GM12878 (cell line): ENCODE measurements around the gene CHRNA9. TPM values are rescaled to one million over a fixed set of nuclear protein-coding genes. Genes with fewer than 3 reads are reported as not detected.

ENCODE experiments used
- ATAC-seq: fragments of 200-7000 bp; cut with Tn5 transposase; 3 replicates; pipeline ENCODE4 v1.9.1; 2020; ENCODE audit warnings: mild to moderate bottlenecking, moderate library complexity
- BruUV-seq: library from RNA; stranded (reverse); fragments of 400-500 nt; replicated peaks from 2 replicates; lab custom pipeline; 2021; lab: Mats Ljungman, UMichigan
- CTCF ChIA-PET: fragments of 300-600 bp; sonication (Branson Sonifier 250); formaldehyde crosslinking; extraction: SDS; loops from one replicate; lab custom pipeline; 2021; ENCODE audit warnings: inconsistent platforms; lab: Yijun Ruan, JAX
- POLR2A ChIA-PET: fragments of 350-600 bp; formaldehyde crosslinking; extraction: SDS; loops from one replicate; lab custom pipeline; 2021; ENCODE audit warnings: inconsistent platforms; lab: Charles Lee
- RAD21 ChIA-PET: fragments of 300-600 bp; sonication (Branson Sonifier 250); formaldehyde crosslinking; loops from one replicate; lab custom pipeline; 2023; ENCODE audit warnings: antibody characterized with exemption; ENCODE audit not compliant: unreplicated experiment; lab: Charles Lee
- SMC1A ChIA-PET: fragments of 300-600 bp; sonication (Branson Sonifier 250); formaldehyde crosslinking; loops from one replicate; lab custom pipeline; 2023; ENCODE audit not compliant: unreplicated experiment, uncharacterized antibody; lab: Charles Lee
- DNase-seq: peaks from one replicate; pipeline ENCODE4 v3.0.0-alpha.2; 2011; ENCODE audit warnings: low read depth, low spot score
- FAIRE-seq: peaks from 3 replicates; lab custom pipeline; 2011; peaks lifted over from hg19 to GRCh38; lab: Jason Lieb, UNC
- H2AFZ ChIP-seq: 2 replicates; pipeline ENCODE4 v1.6.0; 2011; ENCODE audit warnings: low read depth, low read length, control low read depth; ENCODE audit not compliant: control insufficient read depth
- H3K27ac ChIP-seq: 2 replicates; pipeline ENCODE4 v1.5.1; 2011; ENCODE audit warnings: control low read depth; ENCODE audit not compliant: control insufficient read depth, insufficient read depth
- H3K27me3 ChIP-seq, 2 experiments: replicated peaks in 1 of 2; 2 replicates each; pipeline versions ENCODE4 v1.6.0 to v1.6.1; 2011; ENCODE audit warnings: low read length in 1 of 2; ENCODE audit not compliant: control insufficient read depth in 2 of 2, insufficient read depth in 2 of 2
- H3K36me3 ChIP-seq, 2 experiments: 2 replicates each; pipeline ENCODE4 v1.5.1; 2011; ENCODE audit warnings: low read length in 1 of 2; ENCODE audit not compliant: control insufficient read depth in 2 of 2, insufficient read depth in 2 of 2
- H3K4me1 ChIP-seq: 2 replicates; pipeline ENCODE4 v1.6.1; 2011; ENCODE audit warnings: mild to moderate bottlenecking, low read length, moderate library complexity, mixed read lengths; ENCODE audit not compliant: control insufficient read depth, insufficient read depth
- H3K4me2 ChIP-seq: 2 replicates; pipeline ENCODE4 v1.6.0; 2011; ENCODE audit warnings: control low read depth; ENCODE audit not compliant: control insufficient read depth, insufficient read depth
- H3K4me3 ChIP-seq: fragments of 200-600 bp; sonication (generic); 2 replicates; pipeline ENCODE4 v1.5.1; 2016
- H3K79me2 ChIP-seq: 2 replicates; pipeline ENCODE4 v1.6.0; 2011; ENCODE audit warnings: low read length; ENCODE audit not compliant: control insufficient read depth, insufficient read depth
- H3K9ac ChIP-seq: 2 replicates; pipeline ENCODE4 v1.8.0; 2011; ENCODE audit warnings: low read length, control low read depth, mixed read lengths; ENCODE audit not compliant: control insufficient read depth, insufficient read depth
- H3K9me3 ChIP-seq: replicated peaks from 3 replicates; pipeline ENCODE4 v1.5.1; 2011; ENCODE audit warnings: mild to moderate bottlenecking, low read length; ENCODE audit not compliant: control insufficient read depth, insufficient read depth
- H4K20me1 ChIP-seq: 2 replicates; pipeline ENCODE4 v1.6.0; 2011; ENCODE audit not compliant: control insufficient read depth, insufficient read depth
- CEBPB ChIP-seq, 2 experiments: fragments of 150-350 bp in 1 of 2; IDR thresholded peaks; 2 replicates each; pipeline ENCODE4 v1.6.1; 2012 to 2014; ENCODE audit warnings: low read depth in 2 of 2, low read length in 2 of 2, borderline replicate concordance in 1 of 2, inconsistent platforms in 1 of 2
- EP300 ChIP-seq, 2 experiments: fragments of 150-350 bp in 1 of 2; IDR thresholded peaks; 2 replicates each; pipeline ENCODE4 v1.6.1; 2011 to 2012; ENCODE audit warnings: low read depth in 2 of 2, low read length in 2 of 2, borderline replicate concordance in 1 of 2, improper control_type of control experiment in 1 of 2, inconsistent platforms in 1 of 2; ENCODE audit not compliant: control insufficient read depth in 1 of 2
- RAD21 ChIP-seq: IDR thresholded peaks from 2 replicates; pipeline ENCODE4 v1.6.1; 2011; ENCODE audit warnings: mild to moderate bottlenecking, low read depth, low read length, moderate library complexity; ENCODE audit not compliant: insufficient read depth
- WGBS: methylation state at CpG from one replicate; pipeline ENCODE4 v1.1.6; 2016; ENCODE audit warnings: low lambda C conversion rate; ENCODE audit not compliant: insufficient replicate concordance, insufficient coverage; ENCODE audit errors: missing lambda C conversion rate; 5-methylcytosine and 5-hydroxymethylcytosine counted together
- in situ Hi-C: fragments of 300-500 bp; cut with MboI; formaldehyde crosslinking; loops from 9 replicates; pipeline ENCODE4 v1.14.3; 2018; ENCODE audit warnings: mixed read lengths
- intact Hi-C: fragments of 100-400 bp; cut with micrococcal nuclease; formaldehyde crosslinking; loops from one replicate; pipeline ENCODE4 v1.14.2; 2022; ENCODE audit not compliant: unreplicated experiment
- polyA plus RNA-seq, 11 experiments: library from polyadenylated mRNA; depleted of rRNA in 4 of 11; unstranded in 6 of 11; stranded (reverse) in 5 of 11; fragments of >200 nt; fragmentation: Nextera tagmentation in 4 of 11; fragmentation: Illumina TruSeq in 1 of 11; extraction: Ambion mirVana in 4 of 11; extraction: Trizol in 1 of 11; gene quantifications; 1 replicate in 1 of 11; 2 replicates in 10 of 11; pipeline versions ENCODE4 v1.2.1 to v1.2.3, GENCODE V29; 2011 to 2016; ENCODE audit warnings: inconsistent platforms in 2 of 11, missing spikeins in 2 of 11, low read depth in 1 of 11
- total RNA-seq, 4 experiments: library from RNA; depleted of rRNA in 3 of 4; stranded (reverse); fragments of >200 nt in 3 of 4; fragmentation: Illumina TruSeq in 1 of 4; extraction: Trizol in 1 of 4; gene quantifications; 2 replicates each; pipeline versions ENCODE4 v1.2.1 to v1.2.3, GENCODE V29; 2013 to 2021
- TF ChIP-seq, protein P1 (sequence below): fragments of 450-650 bp; IDR thresholded peaks from 2 replicates; pipeline ENCODE4 v1.6.1; 2017; ENCODE audit warnings: borderline replicate concordance
- TF ChIP-seq, protein P2 (sequence below): fragments of 450-650 bp; IDR thresholded peaks from 2 replicates; pipeline ENCODE4 v1.6.1; 2018; ENCODE audit warnings: mild to moderate bottlenecking, low read depth, moderate library complexity; ENCODE audit not compliant: partially characterized antibody
- TF ChIP-seq, protein P3 (sequence below): fragments of 450-650 bp; IDR thresholded peaks from 2 replicates; pipeline ENCODE4 v1.6.1; 2018; ENCODE audit warnings: borderline replicate concordance, mild to moderate bottlenecking; ENCODE audit not compliant: partially characterized antibody

CHRNA9 gene
- total and polyA plus RNA-seq, 10 of the 15 experiments (the other 5 are each of a cell fraction or from before 2014, with no cell fraction given), result 0.05 to 0.09 (median 0.08) TPM; not detected in 7

DNA sequence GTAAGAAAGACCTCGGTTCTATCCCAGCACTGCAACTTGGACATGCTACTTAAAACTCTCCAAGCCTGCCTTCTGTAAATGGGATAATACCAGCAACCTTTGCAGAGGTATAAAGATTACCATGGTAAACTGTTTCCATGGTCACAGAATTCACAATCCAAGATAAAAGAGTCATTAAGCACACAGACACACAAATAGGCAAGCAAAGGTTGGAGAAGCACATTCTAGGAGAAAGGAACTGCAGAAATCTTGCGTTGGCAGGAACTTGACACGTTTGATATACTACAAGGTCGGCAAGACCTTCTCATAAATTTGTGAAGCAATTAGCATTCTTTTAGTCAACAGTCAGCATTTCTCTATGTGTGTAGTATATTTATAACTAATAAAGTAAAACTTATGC lies 12.3 kb upstream of the CHRNA9 start:
- H3K36me3 ChIP-seq, result no peaks in the 10 kb centered on the region
- RAD21 ChIA-PET, result interaction anchor here (0.9 to 1.2 kb wide), 3 partner anchors 13 to 267 kb away, joined by 3 to 7 read pairs (median 3); no protein-coding TSS in a partner anchor
- CTCF ChIA-PET, result no interaction called here
- DNase-seq (no peak), ATAC-seq (no peak), FAIRE-seq (no peak)
- SMC1A ChIA-PET, result interaction anchor here (1.1 to 2.5 kb wide), 5 partner anchors 10 to 345 kb away, joined by 3 to 25 read pairs (median 9); partner anchors contain the start of gene PDS5A
- H4K20me1 ChIP-seq, result no peaks in the 10 kb centered on the region
- 58% methylated on average over 4 of the region's 4 CpGs for WGBS
- POLR2A ChIA-PET, result no interaction called here
- no peaks in the 10 kb centered on the region for H3K27me3 ChIP-seq
- no peak overlapping the region for H3K9ac ChIP-seq
- H3K27ac ChIP-seq, result no peak overlapping the region
- no peaks in the 10 kb centered on the region for H3K9me3 ChIP-seq
- H3K4me2 ChIP-seq, result no peak overlapping the region
- no peak overlapping the region for H2AFZ ChIP-seq
- no peak overlapping the region for H3K4me3 ChIP-seq
- no peaks in the 10 kb centered on the region for H3K79me2 ChIP-seq
- BruUV-seq, result no TSS peak
- in situ Hi-C loops, result no loop called here
- no peak for TF ChIP-seq CEBPB (IDR thresholded peaks at IDR 0.05; ENCODE audit: borderline replicate concordance in 1 of 2, low read depth in 2 of 2, low read length in 2 of 2)
- TF ChIP-seq, protein P1, sequence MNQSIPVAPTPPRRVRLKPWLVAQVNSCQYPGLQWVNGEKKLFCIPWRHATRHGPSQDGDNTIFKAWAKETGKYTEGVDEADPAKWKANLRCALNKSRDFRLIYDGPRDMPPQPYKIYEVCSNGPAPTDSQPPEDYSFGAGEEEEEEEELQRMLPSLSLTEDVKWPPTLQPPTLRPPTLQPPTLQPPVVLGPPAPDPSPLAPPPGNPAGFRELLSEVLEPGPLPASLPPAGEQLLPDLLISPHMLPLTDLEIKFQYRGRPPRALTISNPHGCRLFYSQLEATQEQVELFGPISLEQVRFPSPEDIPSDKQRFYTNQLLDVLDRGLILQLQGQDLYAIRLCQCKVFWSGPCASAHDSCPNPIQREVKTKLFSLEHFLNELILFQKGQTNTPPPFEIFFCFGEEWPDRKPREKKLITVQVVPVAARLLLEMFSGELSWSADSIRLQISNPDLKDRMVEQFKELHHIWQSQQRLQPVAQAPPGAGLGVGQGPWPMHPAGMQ, result no peak
- TF ChIP-seq, protein P2, sequence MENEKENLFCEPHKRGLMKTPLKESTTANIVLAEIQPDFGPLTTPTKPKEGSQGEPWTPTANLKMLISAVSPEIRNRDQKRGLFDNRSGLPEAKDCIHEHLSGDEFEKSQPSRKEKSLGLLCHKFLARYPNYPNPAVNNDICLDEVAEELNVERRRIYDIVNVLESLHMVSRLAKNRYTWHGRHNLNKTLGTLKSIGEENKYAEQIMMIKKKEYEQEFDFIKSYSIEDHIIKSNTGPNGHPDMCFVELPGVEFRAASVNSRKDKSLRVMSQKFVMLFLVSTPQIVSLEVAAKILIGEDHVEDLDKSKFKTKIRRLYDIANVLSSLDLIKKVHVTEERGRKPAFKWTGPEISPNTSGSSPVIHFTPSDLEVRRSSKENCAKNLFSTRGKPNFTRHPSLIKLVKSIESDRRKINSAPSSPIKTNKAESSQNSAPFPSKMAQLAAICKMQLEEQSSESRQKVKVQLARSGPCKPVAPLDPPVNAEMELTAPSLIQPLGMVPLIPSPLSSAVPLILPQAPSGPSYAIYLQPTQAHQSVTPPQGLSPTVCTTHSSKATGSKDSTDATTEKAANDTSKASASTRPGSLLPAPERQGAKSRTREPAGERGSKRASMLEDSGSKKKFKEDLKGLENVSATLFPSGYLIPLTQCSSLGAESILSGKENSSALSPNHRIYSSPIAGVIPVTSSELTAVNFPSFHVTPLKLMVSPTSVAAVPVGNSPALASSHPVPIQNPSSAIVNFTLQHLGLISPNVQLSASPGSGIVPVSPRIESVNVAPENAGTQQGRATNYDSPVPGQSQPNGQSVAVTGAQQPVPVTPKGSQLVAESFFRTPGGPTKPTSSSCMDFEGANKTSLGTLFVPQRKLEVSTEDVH, result no peak
- no peak for TF ChIP-seq EP300 (IDR thresholded peaks at IDR 0.05; ENCODE audit: borderline replicate concordance in 1 of 2, control insufficient read depth in 1 of 2, low read depth in 2 of 2, low read length in 2 of 2)
- TF ChIP-seq, protein P3, sequence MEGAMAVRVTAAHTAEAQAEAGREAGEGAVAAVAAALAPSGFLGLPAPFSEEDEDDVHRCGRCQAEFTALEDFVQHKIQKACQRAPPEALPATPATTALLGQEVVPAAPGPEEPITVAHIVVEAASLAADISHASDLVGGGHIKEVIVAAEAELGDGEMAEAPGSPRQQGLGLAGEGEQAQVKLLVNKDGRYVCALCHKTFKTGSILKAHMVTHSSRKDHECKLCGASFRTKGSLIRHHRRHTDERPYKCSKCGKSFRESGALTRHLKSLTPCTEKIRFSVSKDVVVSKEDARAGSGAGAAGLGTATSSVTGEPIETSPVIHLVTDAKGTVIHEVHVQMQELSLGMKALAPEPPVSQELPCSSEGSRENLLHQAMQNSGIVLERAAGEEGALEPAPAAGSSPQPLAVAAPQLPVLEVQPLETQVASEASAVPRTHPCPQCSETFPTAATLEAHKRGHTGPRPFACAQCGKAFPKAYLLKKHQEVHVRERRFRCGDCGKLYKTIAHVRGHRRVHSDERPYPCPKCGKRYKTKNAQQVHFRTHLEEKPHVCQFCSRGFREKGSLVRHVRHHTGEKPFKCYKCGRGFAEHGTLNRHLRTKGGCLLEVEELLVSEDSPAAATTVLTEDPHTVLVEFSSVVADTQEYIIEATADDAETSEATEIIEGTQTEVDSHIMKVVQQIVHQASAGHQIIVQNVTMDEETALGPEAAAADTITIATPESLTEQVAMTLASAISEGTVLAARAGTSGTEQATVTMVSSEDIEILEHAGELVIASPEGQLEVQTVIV, result no peak
- TF ChIP-seq RAD21, result no peak
- TF ChIP-seq, all 136 proteins: peak for 0
- H3K4me1 ChIP-seq, result no peaks in the 10 kb centered on the region
- intact Hi-C loops, result no loop called here
